Measurements from ENCODE around the gene FFAR1.

DNA sequence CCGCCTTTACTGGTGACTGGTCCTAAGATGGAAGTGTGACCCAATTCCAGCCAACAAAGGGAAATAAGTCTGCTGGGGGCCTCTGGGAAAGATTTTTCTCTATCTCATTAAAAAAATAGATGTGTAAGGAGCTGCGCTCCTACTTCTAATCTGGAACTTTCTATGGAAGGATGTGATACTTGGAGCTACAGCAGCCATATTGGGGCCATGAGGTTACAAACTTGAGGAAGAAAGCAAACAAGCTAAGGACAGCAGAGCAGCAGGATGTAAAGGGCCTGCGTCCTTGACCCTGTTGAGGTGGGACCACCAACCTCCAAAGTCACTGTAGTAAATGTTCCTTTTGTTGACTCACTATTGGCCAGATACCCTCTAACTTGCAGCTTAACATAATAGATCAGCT lies 30.7 kb downstream of the FFAR1 start:
- TF ChIP-seq, protein P1, sequence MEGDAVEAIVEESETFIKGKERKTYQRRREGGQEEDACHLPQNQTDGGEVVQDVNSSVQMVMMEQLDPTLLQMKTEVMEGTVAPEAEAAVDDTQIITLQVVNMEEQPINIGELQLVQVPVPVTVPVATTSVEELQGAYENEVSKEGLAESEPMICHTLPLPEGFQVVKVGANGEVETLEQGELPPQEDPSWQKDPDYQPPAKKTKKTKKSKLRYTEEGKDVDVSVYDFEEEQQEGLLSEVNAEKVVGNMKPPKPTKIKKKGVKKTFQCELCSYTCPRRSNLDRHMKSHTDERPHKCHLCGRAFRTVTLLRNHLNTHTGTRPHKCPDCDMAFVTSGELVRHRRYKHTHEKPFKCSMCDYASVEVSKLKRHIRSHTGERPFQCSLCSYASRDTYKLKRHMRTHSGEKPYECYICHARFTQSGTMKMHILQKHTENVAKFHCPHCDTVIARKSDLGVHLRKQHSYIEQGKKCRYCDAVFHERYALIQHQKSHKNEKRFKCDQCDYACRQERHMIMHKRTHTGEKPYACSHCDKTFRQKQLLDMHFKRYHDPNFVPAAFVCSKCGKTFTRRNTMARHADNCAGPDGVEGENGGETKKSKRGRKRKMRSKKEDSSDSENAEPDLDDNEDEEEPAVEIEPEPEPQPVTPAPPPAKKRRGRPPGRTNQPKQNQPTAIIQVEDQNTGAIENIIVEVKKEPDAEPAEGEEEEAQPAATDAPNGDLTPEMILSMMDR (conservative IDR thresholded peaks at IDR 0.05; ENCODE audit: low read depth in 2 of 2): no peak
- TF ChIP-seq POLR2AphosphoS5 (IDR thresholded peaks at IDR 0.05; ENCODE audit: low read depth) (no peak), EZH2phosphoT487 (IDR thresholded peaks at IDR 0.05; ENCODE audit: unreplicated experiment) (no peak), EZH2 (IDR thresholded peaks at IDR 0.05; ENCODE audit: low read depth, unreplicated experiment) (no peak), JUNB (IDR thresholded peaks at IDR 0.05; ENCODE audit: unreplicated experiment) (no peak), CREB1 (CRISPR knock-in tag; IDR thresholded peaks at IDR 0.05; ENCODE audit: low read depth) (no peak)
- TF ChIP-seq, protein P2, sequence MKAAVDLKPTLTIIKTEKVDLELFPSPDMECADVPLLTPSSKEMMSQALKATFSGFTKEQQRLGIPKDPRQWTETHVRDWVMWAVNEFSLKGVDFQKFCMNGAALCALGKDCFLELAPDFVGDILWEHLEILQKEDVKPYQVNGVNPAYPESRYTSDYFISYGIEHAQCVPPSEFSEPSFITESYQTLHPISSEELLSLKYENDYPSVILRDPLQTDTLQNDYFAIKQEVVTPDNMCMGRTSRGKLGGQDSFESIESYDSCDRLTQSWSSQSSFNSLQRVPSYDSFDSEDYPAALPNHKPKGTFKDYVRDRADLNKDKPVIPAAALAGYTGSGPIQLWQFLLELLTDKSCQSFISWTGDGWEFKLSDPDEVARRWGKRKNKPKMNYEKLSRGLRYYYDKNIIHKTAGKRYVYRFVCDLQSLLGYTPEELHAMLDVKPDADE (IDR thresholded peaks at IDR 0.05): no peak
- TF ChIP-seq, protein P3, sequence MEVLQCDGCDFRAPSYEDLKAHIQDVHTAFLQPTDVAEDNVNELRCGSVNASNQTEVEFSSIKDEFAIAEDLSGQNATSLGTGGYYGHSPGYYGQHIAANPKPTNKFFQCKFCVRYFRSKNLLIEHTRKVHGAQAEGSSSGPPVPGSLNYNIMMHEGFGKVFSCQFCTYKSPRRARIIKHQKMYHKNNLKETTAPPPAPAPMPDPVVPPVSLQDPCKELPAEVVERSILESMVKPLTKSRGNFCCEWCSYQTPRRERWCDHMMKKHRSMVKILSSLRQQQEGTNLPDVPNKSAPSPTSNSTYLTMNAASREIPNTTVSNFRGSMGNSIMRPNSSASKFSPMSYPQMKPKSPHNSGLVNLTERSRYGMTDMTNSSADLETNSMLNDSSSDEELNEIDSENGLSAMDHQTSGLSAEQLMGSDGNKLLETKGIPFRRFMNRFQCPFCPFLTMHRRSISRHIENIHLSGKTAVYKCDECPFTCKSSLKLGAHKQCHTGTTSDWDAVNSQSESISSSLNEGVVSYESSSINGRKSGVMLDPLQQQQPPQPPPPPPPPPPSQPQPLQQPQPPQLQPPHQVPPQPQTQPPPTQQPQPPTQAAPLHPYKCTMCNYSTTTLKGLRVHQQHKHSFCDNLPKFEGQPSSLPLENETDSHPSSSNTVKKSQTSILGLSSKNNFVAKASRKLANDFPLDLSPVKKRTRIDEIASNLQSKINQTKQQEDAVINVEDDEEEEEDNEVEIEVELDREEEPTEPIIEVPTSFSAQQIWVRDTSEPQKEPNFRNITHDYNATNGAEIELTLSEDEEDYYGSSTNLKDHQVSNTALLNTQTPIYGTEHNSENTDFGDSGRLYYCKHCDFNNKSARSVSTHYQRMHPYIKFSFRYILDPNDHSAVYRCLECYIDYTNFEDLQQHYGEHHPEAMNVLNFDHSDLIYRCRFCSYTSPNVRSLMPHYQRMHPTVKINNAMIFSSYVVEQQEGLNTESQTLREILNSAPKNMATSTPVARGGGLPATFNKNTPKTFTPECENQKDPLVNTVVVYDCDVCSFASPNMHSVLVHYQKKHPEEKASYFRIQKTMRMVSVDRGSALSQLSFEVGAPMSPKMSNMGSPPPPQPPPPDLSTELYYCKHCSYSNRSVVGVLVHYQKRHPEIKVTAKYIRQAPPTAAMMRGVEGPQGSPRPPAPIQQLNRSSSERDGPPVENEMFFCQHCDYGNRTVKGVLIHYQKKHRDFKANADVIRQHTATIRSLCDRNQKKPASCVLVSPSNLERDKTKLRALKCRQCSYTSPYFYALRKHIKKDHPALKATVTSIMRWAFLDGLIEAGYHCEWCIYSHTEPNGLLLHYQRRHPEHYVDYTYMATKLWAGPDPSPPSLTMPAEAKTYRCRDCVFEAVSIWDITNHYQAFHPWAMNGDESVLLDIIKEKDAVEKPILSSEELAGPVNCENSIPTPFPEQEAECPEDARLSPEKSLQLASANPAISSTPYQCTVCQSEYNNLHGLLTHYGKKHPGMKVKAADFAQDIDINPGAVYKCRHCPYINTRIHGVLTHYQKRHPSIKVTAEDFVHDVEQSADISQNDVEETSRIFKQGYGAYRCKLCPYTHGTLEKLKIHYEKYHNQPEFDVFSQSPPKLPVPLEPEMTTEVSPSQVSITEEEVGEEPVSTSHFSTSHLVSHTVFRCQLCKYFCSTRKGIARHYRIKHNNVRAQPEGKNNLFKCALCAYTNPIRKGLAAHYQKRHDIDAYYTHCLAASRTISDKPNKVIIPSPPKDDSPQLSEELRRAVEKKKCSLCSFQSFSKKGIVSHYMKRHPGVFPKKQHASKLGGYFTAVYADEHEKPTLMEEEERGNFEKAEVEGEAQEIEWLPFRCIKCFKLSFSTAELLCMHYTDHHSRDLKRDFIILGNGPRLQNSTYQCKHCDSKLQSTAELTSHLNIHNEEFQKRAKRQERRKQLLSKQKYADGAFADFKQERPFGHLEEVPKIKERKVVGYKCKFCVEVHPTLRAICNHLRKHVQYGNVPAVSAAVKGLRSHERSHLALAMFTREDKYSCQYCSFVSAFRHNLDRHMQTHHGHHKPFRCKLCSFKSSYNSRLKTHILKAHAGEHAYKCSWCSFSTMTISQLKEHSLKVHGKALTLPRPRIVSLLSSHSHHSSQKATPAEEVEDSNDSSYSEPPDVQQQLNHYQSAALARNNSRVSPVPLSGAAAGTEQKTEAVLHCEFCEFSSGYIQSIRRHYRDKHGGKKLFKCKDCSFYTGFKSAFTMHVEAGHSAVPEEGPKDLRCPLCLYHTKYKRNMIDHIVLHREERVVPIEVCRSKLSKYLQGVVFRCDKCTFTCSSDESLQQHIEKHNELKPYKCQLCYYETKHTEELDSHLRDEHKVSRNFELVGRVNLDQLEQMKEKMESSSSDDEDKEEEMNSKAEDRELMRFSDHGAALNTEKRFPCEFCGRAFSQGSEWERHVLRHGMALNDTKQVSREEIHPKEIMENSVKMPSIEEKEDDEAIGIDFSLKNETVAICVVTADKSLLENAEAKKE (CRISPR knock-in tag; IDR thresholded peaks at IDR 0.05): no peak
- TF ChIP-seq, protein P4, sequence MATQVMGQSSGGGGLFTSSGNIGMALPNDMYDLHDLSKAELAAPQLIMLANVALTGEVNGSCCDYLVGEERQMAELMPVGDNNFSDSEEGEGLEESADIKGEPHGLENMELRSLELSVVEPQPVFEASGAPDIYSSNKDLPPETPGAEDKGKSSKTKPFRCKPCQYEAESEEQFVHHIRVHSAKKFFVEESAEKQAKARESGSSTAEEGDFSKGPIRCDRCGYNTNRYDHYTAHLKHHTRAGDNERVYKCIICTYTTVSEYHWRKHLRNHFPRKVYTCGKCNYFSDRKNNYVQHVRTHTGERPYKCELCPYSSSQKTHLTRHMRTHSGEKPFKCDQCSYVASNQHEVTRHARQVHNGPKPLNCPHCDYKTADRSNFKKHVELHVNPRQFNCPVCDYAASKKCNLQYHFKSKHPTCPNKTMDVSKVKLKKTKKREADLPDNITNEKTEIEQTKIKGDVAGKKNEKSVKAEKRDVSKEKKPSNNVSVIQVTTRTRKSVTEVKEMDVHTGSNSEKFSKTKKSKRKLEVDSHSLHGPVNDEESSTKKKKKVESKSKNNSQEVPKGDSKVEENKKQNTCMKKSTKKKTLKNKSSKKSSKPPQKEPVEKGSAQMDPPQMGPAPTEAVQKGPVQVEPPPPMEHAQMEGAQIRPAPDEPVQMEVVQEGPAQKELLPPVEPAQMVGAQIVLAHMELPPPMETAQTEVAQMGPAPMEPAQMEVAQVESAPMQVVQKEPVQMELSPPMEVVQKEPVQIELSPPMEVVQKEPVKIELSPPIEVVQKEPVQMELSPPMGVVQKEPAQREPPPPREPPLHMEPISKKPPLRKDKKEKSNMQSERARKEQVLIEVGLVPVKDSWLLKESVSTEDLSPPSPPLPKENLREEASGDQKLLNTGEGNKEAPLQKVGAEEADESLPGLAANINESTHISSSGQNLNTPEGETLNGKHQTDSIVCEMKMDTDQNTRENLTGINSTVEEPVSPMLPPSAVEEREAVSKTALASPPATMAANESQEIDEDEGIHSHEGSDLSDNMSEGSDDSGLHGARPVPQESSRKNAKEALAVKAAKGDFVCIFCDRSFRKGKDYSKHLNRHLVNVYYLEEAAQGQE (IDR thresholded peaks at IDR 0.05; ENCODE audit: unreplicated experiment): no peak
